ENCODE measurements around the gene CNOT9.
"Not testable (repeated sequence)": the region's sequence is repeated elsewhere in the genome, so short reads cannot be mapped to it uniquely, and the experiment has no call there.

The CNOT9 gene, protein sequence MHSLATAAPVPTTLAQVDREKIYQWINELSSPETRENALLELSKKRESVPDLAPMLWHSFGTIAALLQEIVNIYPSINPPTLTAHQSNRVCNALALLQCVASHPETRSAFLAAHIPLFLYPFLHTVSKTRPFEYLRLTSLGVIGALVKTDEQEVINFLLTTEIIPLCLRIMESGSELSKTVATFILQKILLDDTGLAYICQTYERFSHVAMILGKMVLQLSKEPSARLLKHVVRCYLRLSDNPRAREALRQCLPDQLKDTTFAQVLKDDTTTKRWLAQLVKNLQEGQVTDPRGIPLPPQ

DNA sequence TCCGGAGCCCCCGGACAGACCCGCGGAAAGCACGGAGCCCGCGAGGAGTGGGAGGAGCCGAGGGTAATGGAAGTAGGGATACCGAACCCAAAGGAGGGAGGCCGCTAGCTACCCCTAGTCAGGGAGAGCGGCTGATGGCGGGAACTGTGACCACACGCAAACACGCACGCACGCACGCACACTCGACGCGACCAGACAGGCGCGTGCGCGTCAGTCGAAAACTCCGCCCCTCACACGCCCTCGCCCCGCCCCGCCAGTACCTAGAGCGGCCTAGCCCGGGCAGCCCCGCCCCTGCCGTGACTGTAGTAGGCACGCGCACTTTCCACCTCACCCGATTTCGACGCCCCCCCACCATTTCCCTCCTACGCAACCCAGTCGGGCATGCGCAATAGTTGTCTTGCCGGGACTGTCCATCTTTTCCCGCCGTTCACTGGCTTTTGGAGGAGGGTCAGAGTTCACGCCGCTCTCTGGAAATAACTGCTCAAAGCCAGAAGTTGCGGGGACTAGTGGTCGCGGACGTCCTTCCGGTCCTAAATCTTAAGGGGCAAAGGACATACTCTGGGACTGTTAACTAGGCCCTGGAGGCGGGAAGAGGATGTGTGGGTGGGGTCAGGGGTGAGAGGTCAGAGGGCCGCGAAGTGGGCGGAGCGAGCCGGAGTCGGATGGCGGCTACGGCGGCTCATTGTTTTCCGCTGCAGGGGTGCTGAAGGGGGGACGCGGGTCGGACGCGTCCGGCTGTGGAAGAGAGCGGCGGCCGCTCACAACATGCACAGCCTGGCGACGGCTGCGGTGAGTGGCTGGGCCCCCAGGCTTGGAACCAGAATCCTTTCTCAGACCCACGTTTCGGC lies at the start of gene CNOT9, which contains the start of gene USP37:
Gene CNOT9, plus strand, starts transcription at position 650 of the 848 bp plus-strand sequence. Its CDS starts 116 bp downstream, at position 766.
Gene USP37, minus strand, starts transcription at position 162 of the 848 bp plus-strand sequence. CDS start 9,698 bp downstream, outside the sequence.
- DNase-seq: peak; percentile 97

DNA sequence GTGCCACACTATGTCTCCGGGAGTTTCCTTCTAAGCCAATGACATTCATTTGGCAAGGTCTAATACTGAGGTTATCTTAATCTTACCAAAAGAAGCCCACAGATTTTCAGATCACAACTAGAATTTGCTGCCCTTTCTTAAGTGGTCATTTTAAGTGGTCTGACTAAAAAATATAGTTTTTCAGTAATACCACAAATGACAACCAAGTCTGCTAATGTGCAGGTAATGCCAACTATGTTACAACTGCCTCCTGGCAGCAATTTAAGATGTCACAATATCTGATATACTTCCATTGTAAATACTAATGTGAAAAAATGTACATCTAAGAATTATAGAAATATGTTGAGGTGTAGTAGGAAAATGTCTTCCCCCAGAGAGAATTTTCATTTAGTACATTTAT lies 49.8 kb upstream of the CNOT9 start:
- no peak for DNase-seq

DNA sequence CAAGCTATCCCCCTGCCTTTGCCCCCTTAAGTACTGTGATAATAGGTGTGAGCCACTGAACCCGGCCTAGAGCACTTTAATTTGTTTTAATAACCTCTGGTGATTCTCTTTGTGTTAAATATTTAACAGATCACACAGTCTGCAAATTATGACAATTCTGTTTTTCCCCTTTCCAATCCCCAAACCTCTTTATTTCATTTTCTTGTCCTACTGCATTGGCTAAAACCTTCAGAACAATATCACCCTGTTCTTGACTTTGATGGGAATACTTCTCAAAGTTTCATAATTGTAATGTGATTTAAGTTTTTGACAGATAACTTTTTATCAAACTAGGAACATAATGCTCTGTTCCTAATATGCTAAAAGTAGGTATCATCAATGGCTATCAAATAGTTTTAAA lies 45.0 kb upstream of the CNOT9 start:
- DNase-seq: no peak

DNA sequence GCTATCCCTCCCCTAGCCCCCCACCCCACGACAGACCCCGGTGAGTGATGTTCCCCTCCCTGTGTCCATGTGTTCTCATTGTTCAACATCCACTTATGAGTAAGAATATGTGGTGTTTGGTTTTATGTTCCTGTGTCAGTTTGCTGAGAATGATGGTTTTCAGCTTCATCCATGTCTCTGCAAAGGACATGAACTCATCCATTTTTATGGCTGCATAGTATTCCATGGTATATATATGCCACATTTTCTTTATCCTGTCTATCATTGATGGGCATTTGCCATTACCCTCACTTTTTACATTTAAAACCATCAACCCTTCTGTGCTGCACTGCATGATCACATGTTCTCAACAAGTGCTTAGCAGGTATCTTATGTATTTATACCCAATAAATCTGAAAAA lies 40.2 kb upstream of the CNOT9 start:
- DNase-seq: not testable (repeated sequence)

DNA sequence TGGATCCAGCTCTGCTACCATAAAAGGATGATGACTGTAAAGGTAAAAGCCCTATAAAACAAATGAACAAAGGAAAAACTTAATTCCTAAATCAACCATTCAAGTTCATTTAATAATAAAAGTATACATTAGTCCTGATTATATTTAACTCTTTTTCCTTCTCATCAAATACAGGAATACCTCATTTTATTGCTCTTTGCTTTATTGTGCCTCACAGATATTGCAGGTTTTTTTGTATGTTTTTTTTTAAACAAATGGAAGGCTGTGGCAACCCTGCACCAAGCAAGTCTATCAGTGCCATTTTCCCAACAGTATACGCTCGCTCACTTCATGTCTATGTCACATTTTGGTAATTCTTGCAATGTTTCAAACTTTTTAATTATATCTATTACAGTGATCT lies 38.6 kb upstream of the CNOT9 start:
- no peak for DNase-seq

DNA sequence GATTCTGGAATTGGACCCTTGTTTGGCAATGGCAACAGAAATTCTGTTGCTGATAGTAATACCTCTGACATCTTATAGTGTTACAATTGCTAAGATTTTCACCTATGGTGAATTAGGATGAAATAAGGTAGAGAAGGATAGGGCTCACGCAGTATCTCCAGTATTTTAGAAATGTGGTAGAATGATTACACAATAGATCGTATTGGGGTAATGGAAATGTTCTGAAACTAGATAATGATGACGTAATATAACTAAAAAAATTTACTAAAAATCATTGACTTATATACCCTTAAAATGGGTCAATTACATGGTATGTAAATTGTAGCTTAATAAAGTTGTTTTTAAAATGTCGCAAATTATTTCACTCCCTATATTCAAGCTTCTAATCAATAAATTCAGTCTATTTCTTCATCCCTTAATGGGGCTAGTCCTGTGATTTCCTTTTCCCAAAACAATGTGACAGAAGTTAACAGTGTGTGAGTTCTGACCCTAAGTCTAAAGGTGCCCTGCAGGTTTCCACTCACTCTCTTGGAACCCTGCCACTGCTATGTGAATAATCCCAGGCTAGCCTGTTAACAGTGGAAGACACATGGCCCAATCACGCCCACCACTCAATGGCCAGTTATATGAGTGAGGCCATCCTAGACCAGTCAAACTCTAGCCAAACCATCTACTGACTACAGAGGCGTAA lies 31.7 kb upstream of the CNOT9 start:
- no peak for DNase-seq

DNA sequence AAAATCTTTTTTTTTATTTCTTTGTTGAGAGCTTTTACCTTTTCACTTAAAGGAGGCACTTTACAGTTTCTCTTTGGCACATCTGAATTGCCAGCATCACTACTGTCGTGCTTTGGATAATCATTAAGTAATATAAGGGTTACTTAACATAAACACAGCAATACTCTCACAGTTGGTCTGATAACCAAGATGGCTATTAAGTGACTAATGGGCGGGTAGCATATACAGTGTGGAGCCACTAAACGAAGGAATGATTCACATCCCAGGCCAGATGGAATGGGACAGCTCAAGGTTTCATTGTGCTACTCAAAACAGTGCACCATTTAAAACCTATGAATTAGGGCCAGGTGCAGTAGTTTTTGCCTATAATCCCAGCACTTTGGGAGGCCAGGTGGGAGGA lies 28.6 kb upstream of the CNOT9 start:
- DNase-seq: no peak

DNA sequence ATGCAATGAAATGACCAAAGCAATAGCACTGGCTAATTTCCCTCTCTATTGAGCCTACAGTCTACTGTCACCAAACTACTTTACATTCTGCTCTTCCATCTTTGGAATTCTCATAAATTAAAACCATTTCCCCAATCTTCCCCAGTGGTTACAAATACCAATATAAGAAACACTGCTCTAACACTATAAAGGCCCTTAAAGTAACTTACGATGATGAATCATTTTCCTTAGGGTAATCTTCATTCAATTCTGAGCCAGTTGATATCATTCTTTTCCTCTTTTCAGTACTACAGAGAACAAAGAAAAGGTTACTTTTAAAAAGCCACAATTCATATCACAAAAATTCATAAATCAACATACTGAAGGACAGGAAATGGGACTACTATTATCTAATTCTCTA lies 22.6 kb upstream of the CNOT9 start:
- DNase-seq: no peak

DNA sequence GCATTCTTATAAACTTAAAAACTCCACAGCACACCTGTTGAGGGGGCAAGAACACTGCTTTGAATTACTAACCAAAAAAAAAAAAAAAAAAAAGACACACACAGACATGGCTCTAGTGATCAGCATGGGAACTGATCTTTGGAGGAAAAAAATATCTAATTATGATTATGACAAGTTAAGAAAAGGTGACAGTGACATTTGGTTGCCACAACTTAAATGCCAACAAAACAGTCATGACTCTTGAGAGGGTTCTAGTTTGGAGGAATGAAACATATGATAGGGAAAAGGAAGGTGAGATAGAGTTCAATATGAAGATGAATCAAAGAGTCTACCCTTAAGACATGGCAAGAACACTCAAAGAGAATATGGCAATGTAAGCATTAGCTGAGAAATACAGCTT lies 21.1 kb upstream of the CNOT9 start:
- no peak for DNase-seq

DNA sequence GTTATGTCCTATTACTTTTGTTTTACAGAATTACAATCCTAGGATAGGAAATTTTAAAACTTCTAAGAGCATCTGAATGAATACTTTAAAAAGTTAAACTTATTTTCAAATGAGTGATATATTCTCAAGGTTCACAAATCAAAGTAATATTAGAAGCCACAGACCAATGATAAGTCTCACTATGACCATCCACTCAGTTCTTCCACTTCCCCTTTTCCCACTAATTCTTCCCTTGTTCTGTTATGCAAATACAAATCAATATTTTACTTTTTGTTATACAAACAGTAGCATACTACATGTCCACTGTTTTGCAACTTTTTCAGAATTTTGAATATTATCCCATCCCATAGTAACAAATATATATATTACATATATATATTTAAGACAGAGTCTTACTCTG lies 20.7 kb upstream of the CNOT9 start:
- no peak for DNase-seq

DNA sequence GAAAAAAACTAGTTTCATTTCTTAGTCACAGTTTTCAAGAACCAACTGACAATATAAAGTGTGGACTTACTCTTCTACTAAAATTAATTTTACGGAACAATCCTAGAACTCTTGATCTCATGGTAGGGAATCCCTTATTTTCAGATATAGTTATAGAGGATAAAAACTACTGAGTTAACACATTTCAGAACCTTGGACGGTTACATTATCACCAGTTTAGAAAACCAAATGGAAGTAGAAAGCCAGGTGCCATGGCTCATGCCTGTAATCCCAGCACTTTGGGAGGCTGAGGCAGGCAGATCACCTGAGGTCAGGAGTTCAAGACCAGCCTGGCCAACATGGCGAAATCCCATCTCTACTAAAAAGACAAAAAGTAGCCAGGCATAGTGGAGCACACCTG lies 14.4 kb upstream of the CNOT9 start:
- DNase-seq: not testable (repeated sequence)

DNA sequence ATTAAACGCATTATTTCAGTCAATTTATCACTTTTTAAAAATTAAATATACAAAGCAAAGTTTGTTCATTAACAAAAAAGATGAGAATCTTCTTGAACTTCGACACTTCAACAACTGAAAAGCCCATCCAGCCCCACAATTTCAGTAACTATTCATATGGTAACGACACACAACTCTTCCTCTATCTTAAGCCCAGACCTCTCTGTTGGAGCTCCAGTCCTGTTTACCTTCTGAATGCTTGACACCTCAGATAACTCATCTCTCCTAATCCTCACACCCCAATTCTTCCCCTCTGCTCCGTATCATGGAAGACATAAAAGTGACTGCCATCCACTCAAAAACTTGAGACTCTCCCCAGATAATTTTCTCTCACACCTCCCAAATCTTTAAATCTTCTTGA lies 13.1 kb upstream of the CNOT9 start:
- DNase-seq: no peak

DNA sequence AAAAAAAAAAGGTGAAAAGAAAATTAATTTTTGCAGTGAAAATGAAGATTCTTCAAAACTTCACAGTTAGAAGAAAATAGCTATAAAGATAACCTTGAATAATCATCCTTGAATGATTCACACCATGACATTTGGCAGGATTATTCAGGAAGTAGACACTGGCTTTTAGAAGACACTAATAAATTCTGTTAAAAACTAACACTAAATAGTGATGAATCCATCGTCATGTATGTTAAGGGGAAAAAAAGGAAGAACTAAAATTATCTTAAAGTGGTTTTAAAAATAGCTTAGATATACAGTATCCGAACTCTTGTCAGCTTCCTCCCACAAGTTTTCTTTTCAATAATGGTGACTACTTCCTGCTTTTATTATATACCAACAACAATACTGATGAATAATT lies 10.7 kb upstream of the CNOT9 start:
- DNase-seq: no peak

DNA sequence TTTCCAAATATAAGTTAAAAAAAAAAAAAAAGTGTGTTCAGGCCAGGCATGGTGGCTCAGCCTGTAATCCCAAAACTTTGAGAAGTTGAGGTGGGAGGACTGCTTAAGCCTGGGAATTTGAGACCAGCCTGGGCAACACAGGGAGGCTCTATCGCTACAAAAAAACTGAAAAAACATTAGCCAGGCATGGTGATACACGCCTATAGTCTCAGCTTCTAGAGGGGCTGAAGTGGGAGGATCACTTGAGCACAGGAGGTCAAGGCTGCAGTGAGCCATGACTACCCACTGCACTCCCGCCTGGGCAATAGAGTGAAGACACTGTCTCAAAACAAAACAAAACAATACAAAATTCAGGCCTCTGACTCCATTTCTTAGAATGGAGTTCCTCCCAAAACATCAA lies 9.7 kb upstream of the CNOT9 start:
- no peak for DNase-seq

DNA sequence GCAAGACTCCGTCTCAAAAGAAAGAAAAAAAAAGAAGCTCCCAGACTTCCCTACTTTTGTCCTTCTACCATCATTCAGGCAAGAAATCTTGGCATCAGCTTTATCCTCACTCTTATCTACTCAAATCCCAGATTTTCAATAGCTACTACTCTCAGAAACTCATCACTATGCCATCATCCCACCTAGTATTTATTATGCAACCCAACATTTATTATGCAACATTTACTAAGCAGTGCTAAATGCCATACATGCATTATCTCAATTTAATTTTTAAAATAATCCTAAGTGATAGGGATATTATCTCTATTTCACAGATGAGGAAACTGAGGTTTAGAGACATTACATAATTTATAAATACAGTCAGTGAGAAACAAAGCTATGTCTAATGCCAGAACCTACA lies 4.6 kb upstream of the CNOT9 start:
- DNase-seq: no peak

DNA sequence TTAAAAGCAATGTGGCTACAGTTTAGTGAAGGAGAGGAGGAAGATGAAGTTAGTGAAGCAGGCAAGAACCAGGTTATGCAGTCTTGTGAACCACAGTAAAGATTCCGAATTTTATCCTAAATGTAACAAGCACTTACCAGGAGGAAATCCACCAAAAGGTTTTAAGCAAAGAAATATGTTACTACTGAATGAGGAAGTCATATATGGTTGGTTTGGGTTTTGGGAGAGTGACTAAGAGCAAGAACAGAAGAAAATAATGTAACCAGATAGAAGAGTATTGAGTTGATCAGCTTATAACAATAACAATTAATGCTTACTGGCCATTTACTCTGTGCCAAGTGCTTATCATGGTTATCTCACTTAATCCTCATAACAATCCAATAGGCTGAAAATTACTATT lies 2.3 kb upstream of the CNOT9 start:
- DNase-seq: no peak

DNA sequence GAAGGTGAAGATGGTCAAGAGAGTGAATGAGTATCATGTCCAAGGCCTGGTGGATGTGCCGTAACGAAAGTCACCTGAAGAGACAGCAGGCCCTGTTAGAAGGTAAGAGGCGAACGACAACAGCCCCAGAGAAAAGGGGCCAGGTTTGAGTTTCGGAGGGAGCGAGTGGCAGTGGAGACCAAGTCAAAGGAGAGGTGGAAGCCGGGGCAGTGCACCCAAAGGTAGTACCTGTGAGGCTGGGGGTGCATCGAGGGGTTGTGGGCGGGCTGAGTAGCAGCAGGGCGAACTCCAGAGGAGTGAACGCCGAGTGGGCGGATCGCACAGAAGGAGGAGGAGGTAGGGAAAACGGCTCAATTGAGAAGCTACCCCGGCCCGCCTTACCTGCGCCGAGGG lies 846 bp upstream of the CNOT9 start:
- no peak for DNase-seq

DNA sequence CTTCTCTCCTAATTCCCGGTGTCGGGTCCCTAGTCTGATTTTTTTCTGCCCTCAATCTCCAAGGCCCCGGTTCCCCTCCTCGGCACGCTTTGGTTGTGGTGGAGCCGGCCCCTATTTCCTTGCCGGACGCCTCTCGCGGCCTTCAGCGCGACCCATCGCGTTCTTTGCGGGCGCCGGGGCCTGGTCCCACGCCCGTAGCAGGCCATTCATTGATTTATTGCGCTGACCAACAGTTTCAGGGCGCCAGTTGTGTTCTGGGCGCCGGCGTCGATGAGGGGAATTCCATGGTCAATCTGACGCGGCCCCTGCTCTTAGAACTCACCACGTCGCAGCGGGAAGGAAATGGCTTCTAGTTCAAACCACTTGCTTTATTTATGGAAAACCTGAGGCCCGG lies 396 bp downstream of the CNOT9 start:
- no peak for DNase-seq

DNA sequence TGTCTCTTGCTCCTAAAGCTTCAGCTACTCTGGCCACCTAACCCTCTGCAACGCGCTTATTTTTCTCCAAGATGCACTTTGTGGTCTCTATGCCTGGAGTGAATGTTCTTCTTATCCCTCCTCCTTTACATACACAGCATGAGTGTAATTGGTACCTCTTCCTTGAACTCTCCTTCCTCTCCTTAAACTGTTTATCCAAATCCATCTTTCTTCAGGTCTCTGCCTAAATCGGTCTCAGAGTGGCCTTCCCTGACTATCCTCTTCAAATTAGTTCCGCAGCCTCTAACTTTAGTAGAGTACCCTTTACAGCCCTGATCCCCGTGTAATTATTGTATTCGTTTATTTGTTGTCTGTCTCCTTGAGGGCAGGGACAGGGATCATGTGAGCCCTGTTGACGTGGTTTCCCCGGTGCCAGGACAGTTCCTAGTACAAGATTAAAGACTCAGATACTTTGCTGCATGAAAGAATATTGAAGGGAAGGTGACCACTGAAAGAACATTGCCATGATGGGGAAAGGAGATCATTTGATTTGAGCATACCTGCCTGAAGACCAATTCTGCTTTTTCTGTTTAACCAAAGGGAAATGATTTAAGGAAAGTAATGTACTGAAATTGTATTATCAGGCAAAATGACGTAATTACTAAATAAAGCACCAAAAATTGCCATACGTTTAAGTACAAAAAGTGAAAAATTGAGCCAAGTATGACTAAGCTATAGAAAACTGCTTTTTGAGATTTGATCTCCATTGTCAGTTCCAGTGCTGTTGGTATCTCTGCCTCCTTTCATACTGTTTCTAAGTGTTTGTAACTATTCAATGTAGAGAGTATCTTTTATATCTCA lies 1.2 kb downstream of the CNOT9 start:
- no peak for DNase-seq

DNA sequence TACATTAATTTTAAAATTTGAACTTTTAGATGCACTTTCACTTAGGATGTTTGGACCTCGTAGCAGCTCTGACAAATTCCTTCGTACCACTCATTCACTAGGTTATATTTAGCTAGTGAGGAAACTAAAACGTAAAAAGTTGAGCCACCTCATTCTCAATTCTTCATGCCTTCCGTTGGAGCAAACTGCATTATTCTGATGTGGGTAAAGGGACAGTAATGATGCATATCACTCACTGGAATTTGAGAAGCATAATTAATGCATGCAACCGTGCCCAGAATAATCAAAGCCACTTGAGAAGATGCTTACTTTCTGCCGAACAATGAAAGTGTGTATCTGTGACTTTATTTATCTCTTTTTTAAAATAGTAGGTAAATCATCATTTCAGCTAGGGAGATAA lies 2.2 kb downstream of the CNOT9 start:
- no peak for DNase-seq

DNA sequence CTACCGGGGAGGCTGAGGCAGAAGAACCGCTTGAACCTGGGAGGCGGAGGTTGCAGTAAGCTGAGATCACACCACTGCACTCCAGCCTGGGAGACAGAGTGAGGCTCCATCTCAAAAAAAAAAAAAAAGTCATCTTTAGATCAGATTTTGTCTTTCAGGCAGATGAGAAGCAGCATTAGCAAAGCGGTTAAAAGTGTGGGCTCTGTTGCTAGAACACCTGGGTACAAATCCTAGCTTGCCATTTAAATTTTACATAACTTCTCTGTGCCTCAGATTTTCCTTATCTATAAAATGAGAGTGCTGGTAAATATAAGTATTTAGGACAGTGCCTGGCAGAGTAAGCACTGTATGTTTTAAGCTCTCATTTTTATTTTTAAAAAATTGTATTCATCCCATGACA lies 8.2 kb downstream of the CNOT9 start:
- DNase-seq: no peak

DNA sequence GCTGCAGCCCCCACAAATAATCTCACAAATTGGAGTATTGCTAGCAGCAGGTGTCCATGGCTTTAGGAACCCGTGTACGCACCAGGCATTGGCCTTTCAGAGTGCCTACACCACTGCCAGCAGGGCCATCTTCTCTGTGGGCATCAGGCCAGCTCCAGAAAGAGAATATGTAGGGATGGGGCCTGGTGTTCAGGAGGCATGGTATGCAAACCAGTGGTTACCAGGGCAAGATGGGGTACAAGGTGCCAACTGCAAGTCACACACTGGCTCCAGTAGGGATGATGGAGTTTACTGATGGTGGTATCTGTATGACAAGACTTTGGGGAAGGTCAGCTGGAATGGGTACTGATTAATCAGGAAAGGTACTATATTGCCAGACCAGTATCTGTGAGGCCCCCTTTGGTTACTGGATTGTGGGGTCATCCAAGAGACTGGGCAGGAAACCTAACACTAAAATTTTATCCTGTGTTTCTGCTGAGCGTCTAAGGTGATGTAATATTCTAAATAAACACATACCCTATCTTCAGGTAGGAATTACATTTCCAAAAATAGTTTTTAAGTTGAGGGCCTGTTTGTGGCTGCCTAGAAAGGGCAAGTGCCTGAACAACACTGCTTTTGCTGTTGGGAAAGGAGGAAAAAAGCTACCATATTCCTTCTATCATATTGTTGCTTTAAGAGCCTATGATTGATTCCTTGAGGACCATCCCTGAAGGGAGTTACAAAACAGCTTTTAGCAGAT lies 9.0 kb downstream of the CNOT9 start:
- DNase-seq: no peak

Data from NCI-H446 treated with DMSO at 0.1 percent for 48 hours (cell line).